Endothelial cell of umbilical vein (primary cell): ENCODE measurements around the gene MPP3. TPM values are rescaled to one million over a fixed set of nuclear protein-coding genes. Genes with fewer than 3 reads are reported as not detected.

ENCODE experiments used
- BruUV-seq: library from RNA; stranded (reverse); fragments of 400-500 nt; replicated peaks from 2 replicates; lab custom pipeline; 2021; lab: Mats Ljungman, UMichigan
- CTCF ChIA-PET: fragments of 300-600, 350-600 bp; sonication (Branson Sonifier 250); formaldehyde crosslinking; loops from one replicate; lab custom pipeline; 2021; ENCODE audit warnings: antibody characterized with exemption, inconsistent platforms; lab: Charles Lee
- POLR2A ChIA-PET: fragments of 300-600, 350-600 bp; sonication (Branson Sonifier 250); formaldehyde crosslinking; loops from one replicate; lab custom pipeline; 2021; ENCODE audit warnings: antibody characterized with exemption, inconsistent platforms; lab: Charles Lee
- DNase-seq: peaks from one replicate; pipeline ENCODE4 v3.0.0-alpha.2; 2011; ENCODE audit warnings: low read depth, low spot score
- FAIRE-seq: peaks from 2 replicates; lab custom pipeline; 2011; peaks lifted over from hg19 to GRCh38; lab: Jason Lieb, UNC
- H2AFZ ChIP-seq: 2 replicates; pipeline ENCODE4 v1.6.0; 2012; ENCODE audit warnings: low read depth, low read length, control low read depth, inconsistent platforms
- H3K27ac ChIP-seq: 2 replicates; pipeline ENCODE4 v1.5.1; 2011; ENCODE audit warnings: low read depth, mild to moderate bottlenecking, control low read depth, low read length, moderate library complexity; ENCODE audit not compliant: insufficient read depth
- H3K27me3 ChIP-seq, 2 experiments: 2 replicates each; pipeline versions ENCODE4 v1.6.0 to v1.6.1; 2011; ENCODE audit warnings: low read length in 2 of 2, mixed read lengths in 1 of 2; ENCODE audit not compliant: control insufficient read depth in 2 of 2, insufficient read depth in 2 of 2
- H3K36me3 ChIP-seq, 2 experiments: 2 replicates in 1 of 2; 3 replicates in 1 of 2; pipeline ENCODE4 v1.5.1; 2011; ENCODE audit warnings: low read length in 2 of 2, mild to moderate bottlenecking in 1 of 2, moderate library complexity in 1 of 2; ENCODE audit not compliant: control insufficient read depth in 2 of 2, insufficient read depth in 2 of 2; ENCODE audit errors: extremely low read depth in 1 of 2
- H3K4me1 ChIP-seq: 3 replicates; pipeline ENCODE4 v1.5.1; 2011; ENCODE audit warnings: mild to moderate bottlenecking, low read length; ENCODE audit not compliant: control insufficient read depth, insufficient read depth; ENCODE audit errors: extremely low read depth
- H3K4me2 ChIP-seq: 2 replicates; pipeline ENCODE4 v1.6.1; 2011; ENCODE audit warnings: low read length, control low read depth, mixed read lengths; ENCODE audit not compliant: insufficient read depth
- H3K4me3 ChIP-seq, 3 experiments: fragments of 200-600 bp in 1 of 3; sonication (generic), shearing (Covaris generic) in 1 of 3; replicated peaks in 1 of 3; 2 replicates each; pipeline ENCODE4 v1.5.1; 2011 to 2016; ENCODE audit warnings: control low read depth in 3 of 3, low read length in 3 of 3, mild to moderate bottlenecking in 2 of 3, inconsistent platforms in 1 of 3, low read depth in 1 of 3, moderate library complexity in 1 of 3; ENCODE audit not compliant: insufficient read depth in 1 of 3
- H3K79me2 ChIP-seq: 2 replicates; pipeline ENCODE4 v1.6.0; 2012; ENCODE audit warnings: low read length, inconsistent platforms; ENCODE audit not compliant: control insufficient read depth, insufficient read depth
- H3K9ac ChIP-seq: replicated peaks from 2 replicates; pipeline ENCODE3; 2011; ENCODE audit warnings: low read length, control low read depth; ENCODE audit not compliant: insufficient read depth; ENCODE audit errors: extremely low read depth
- H3K9me1 ChIP-seq: replicated peaks from 3 replicates; pipeline ENCODE4 v1.6.0; 2011; ENCODE audit warnings: mild to moderate bottlenecking, low read length; ENCODE audit not compliant: control insufficient read depth, insufficient read depth; ENCODE audit errors: extremely low read depth
- H3K9me3 ChIP-seq: replicated peaks from 2 replicates; pipeline ENCODE4 v1.5.1; 2012; ENCODE audit warnings: low read length, inconsistent platforms; ENCODE audit not compliant: control insufficient read depth, insufficient read depth
- H4K20me1 ChIP-seq: replicated peaks from 2 replicates; pipeline ENCODE3; 2011; ENCODE audit warnings: mild to moderate bottlenecking, low read length; ENCODE audit not compliant: control insufficient read depth, insufficient read depth; ENCODE audit errors: extremely low read depth
- EZH2 ChIP-seq: IDR thresholded peaks from 2 replicates; pipeline ENCODE4 v1.6.1; 2012; ENCODE audit warnings: borderline replicate concordance, low read depth, mild to moderate bottlenecking, moderate library complexity, low read length, inconsistent platforms; ENCODE audit not compliant: severe bottlenecking
- FOS ChIP-seq: IDR thresholded peaks from 2 replicates; pipeline ENCODE4 v1.6.1; 2011; ENCODE audit warnings: mild to moderate bottlenecking, low read length, moderate library complexity, borderline replicate concordance; ENCODE audit not compliant: insufficient read depth
- GATA2 ChIP-seq: IDR thresholded peaks from 2 replicates; pipeline ENCODE4 v1.7.0; 2011; ENCODE audit warnings: low read depth, mild to moderate bottlenecking, moderate library complexity, mixed read lengths, low read length; ENCODE audit not compliant: insufficient read length, insufficient read depth
- JUN ChIP-seq: IDR thresholded peaks from 2 replicates; pipeline ENCODE4 v1.6.1; 2011; ENCODE audit warnings: borderline replicate concordance, low read depth; ENCODE audit not compliant: insufficient read length, insufficient read depth
- MYC ChIP-seq: IDR thresholded peaks from one replicate; pipeline ENCODE4 v1.6.1; 2011; ENCODE audit warnings: mild to moderate bottlenecking, low read depth, low read length
- POLR2A ChIP-seq: IDR thresholded peaks from 2 replicates; pipeline ENCODE4 v1.6.1; 2012; ENCODE audit warnings: low read depth, mild to moderate bottlenecking, control low read depth, low read length
- POLR2AphosphoS5 ChIP-seq: IDR thresholded peaks from 2 replicates; pipeline ENCODE4 v1.6.1; 2012; ENCODE audit warnings: low read depth, mild to moderate bottlenecking, control low read depth, low read length, moderate library complexity; ENCODE audit not compliant: insufficient read depth
- dilution Hi-C: fragments of 300-500 bp; cut with MboI; formaldehyde crosslinking; loops from one replicate; pipeline ENCODE4 v1.15.0; 2019; ENCODE audit warnings: low sequenced_read_pairs; ENCODE audit not compliant: extremely low pct_ligation_motif_present
- intact Hi-C: fragments of 100-400 bp; cut with micrococcal nuclease; formaldehyde crosslinking; loops from one replicate; pipeline ENCODE4 v1.10.0; 2022
- polyA plus RNA-seq, 4 experiments: library from polyadenylated mRNA; depleted of rRNA in 3 of 4; stranded (reverse) in 3 of 4; unstranded in 1 of 4; fragments of >200 nt; gene quantifications; 2 replicates each; pipeline versions ENCODE4 v1.2.1 to v1.2.3, GENCODE V29; 2011 to 2012; ENCODE audit warnings: missing spikeins in 1 of 4
- total RNA-seq: library from RNA; stranded (reverse); gene quantifications from 2 replicates; pipeline ENCODE4 v1.2.3, GENCODE V29; 2021
- TF ChIP-seq, protein P1 (sequence below), 2 donors: IDR thresholded peaks; 1 replicate in 1 of 2; 2 replicates in 1 of 2; pipeline ENCODE4 v1.5.1; 2011; ENCODE audit warnings: low read length in 2 of 2, mild to moderate bottlenecking in 2 of 2, moderate library complexity in 2 of 2, control low read depth in 1 of 2, inconsistent platforms in 1 of 2, low read depth in 1 of 2; ENCODE audit not compliant: insufficient read depth in 1 of 2; ENCODE audit errors: extremely low read depth in 1 of 2
- TF ChIP-seq, protein P2 (sequence below): IDR thresholded peaks from 2 replicates; pipeline ENCODE4 v1.6.1; 2011; ENCODE audit not compliant: insufficient read depth, insufficient read length

Gene MPP3
- total and polyA plus RNA-seq, 2 donors (not counting 3 experiments of a cell fraction or from before 2014, with no cell fraction given), result 6.1 to 11.3 TPM

DNA sequence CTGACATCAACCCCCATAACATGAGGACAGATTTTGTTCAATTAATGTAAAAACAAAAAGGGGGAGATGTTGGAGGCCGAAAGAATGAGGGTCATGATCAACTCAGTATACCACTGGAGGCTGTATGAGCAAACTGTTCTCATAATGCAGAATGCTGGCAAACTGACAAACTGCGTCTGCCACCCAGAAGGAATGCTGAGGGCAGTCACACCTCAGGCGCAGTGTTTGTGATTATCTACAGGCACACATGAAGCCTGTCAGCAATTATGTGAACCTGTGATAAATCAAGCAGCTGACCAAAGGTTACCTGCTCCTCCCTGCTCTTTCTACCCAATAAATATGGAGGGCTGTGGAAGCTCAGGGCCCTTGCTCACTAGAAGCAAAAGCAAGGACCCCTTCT, 41.3 kb upstream of the MPP3 start:
- no peaks in the 10 kb centered on the region for H3K9me3 ChIP-seq
- POLR2A ChIA-PET, result no interaction called here
- H3K27ac ChIP-seq, result no peak overlapping the region
- H4K20me1 ChIP-seq, result no peaks in the 10 kb centered on the region
- H2AFZ ChIP-seq, result no peak overlapping the region
- dilution Hi-C loops (no loop called here), intact Hi-C loops (no loop called here)
- BruUV-seq, result no TSS peak
- no peaks in the 10 kb centered on the region for H3K79me2 ChIP-seq
- H3K4me2 ChIP-seq, result no peak overlapping the region
- no peaks in the 10 kb centered on the region for H3K36me3 ChIP-seq
- H3K9me1 ChIP-seq, result no peaks in the 10 kb centered on the region
- no peak overlapping the region for H3K4me3 ChIP-seq
- FAIRE-seq (no peak), DNase-seq (no peak)
- no peaks in the 10 kb centered on the region for H3K4me1 ChIP-seq
- no peak for TF ChIP-seq GATA2
- CTCF ChIA-PET, result no interaction called here
- H3K27me3 ChIP-seq, result peaks cover 6 to 11% of the 10 kb centered on the region in 2 experiments
- H3K9ac ChIP-seq, result no peak overlapping the region

DNA sequence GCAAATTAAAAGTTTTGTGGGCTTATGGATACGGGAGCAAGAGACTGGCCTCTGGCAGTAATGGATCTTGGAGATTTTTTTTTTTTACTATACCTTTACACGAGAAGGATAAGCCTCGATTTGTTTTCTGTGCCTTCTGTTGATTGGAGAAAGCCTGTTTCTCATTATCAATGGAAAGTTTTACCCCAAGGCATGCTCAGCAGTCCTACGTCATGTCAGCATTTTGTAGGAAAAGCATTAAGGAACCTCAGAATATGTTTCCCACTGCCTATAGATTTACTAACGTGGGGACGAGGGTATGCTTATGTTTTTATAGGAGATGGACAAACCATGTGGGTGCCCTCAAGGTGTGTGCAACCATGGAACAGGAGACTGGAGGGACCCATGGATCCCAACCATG, 40.9 kb upstream of the MPP3 start:
- BruUV-seq, result no TSS peak
- H3K4me2 ChIP-seq, result no peak overlapping the region
- intact Hi-C loops, result no loop called here
- H3K27ac ChIP-seq, result no peak overlapping the region
- H4K20me1 ChIP-seq, result no peaks in the 10 kb centered on the region
- no peak overlapping the region for H3K9ac ChIP-seq
- no peak overlapping the region for H2AFZ ChIP-seq
- H3K36me3 ChIP-seq, result no peaks in the 10 kb centered on the region
- FAIRE-seq (no peak), DNase-seq (no peak)
- no peak overlapping the region for H3K4me3 ChIP-seq
- dilution Hi-C loops, result no loop called here
- no peaks in the 10 kb centered on the region for H3K9me1 ChIP-seq
- no peaks in the 10 kb centered on the region for H3K79me2 ChIP-seq
- ChIA-PET POLR2A (no interaction called here), CTCF (no interaction called here)
- TF ChIP-seq GATA2, result no peak
- TF ChIP-seq, protein P1, sequence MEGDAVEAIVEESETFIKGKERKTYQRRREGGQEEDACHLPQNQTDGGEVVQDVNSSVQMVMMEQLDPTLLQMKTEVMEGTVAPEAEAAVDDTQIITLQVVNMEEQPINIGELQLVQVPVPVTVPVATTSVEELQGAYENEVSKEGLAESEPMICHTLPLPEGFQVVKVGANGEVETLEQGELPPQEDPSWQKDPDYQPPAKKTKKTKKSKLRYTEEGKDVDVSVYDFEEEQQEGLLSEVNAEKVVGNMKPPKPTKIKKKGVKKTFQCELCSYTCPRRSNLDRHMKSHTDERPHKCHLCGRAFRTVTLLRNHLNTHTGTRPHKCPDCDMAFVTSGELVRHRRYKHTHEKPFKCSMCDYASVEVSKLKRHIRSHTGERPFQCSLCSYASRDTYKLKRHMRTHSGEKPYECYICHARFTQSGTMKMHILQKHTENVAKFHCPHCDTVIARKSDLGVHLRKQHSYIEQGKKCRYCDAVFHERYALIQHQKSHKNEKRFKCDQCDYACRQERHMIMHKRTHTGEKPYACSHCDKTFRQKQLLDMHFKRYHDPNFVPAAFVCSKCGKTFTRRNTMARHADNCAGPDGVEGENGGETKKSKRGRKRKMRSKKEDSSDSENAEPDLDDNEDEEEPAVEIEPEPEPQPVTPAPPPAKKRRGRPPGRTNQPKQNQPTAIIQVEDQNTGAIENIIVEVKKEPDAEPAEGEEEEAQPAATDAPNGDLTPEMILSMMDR (IDR thresholded peaks at IDR 0.05; ENCODE audit: extremely low read depth in 1 of 2, insufficient read depth in 1 of 2, low read depth in 1 of 2, low read length in 2 of 2), result no peak
- TF ChIP-seq, protein P2, sequence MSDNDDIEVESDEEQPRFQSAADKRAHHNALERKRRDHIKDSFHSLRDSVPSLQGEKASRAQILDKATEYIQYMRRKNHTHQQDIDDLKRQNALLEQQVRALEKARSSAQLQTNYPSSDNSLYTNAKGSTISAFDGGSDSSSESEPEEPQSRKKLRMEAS, result no peak
- no peak for TF ChIP-seq JUN
- no peak for TF ChIP-seq MYC
- TF ChIP-seq EZH2, result no peak
- TF ChIP-seq POLR2A, result no peak
- TF ChIP-seq POLR2AphosphoS5, result no peak
- TF ChIP-seq FOS, result no peak
- peaks cover 6 to 11% of the 10 kb centered on the region in 2 experiments for H3K27me3 ChIP-seq
- no peaks in the 10 kb centered on the region for H3K4me1 ChIP-seq
- H3K9me3 ChIP-seq, result no peaks in the 10 kb centered on the region
